ENCODE results near the gene PRRT1B. TPM values are rescaled to one million over a fixed set of nuclear protein-coding genes. Genes with fewer than 3 reads are reported as not detected.

Gene PRRT1B
- total RNA-seq (ENCODE audit: low replicate concordance), result not detected in 2 replicates

GRCh38 chr9:131545003-131545785 lies at the start of gene PRRT1B:
TSS of gene PRRT1B (plus strand) at chr9:131545523. CDS start at chr9:131545616, 93 bp downstream.
- no peak within 1 kb of the TSS for H3K4me3 ChIP-seq (ENCODE audit: low read depth, low read length)
- no peak for DNase-seq (ENCODE audit: low read depth)
- TF ChIP-seq CTCF (IDR thresholded peaks at IDR 0.05; ENCODE audit: insufficient read depth, low read length), result no peak

GRCh38 chr9:131495785-131496184 lies 49.5 kb upstream of the PRRT1B start:
- DNase-seq (ENCODE audit: low read depth), result no peak
- H3K4me3 ChIP-seq (ENCODE audit: low read depth, low read length), result no peak overlapping the region
- no peak for TF ChIP-seq CTCF (IDR thresholded peaks at IDR 0.05; ENCODE audit: insufficient read depth, low read length)

- TF ChIP-seq CTCF (IDR thresholded peaks at IDR 0.05; ENCODE audit: insufficient read depth, low read length), result no peak
- no peak overlapping the region for H3K4me3 ChIP-seq (ENCODE audit: low read depth, low read length)
- DNase-seq (ENCODE audit: low read depth), result no peak
Observed at GRCh38 chr9:131496844-131497405, 48.4 kb upstream of the PRRT1B start.

GRCh38 chr9:131499254-131499767 lies 46.0 kb upstream of the PRRT1B start:
- no peak for DNase-seq (ENCODE audit: low read depth)
- no peak for TF ChIP-seq CTCF (IDR thresholded peaks at IDR 0.05; ENCODE audit: insufficient read depth, low read length)
- H3K4me3 ChIP-seq (ENCODE audit: low read depth, low read length), result no peak overlapping the region

GRCh38 chr9:131500377-131500776 lies 44.9 kb upstream of the PRRT1B start:
- TF ChIP-seq CTCF (IDR thresholded peaks at IDR 0.05; ENCODE audit: insufficient read depth, low read length), result no peak
- H3K4me3 ChIP-seq (ENCODE audit: low read depth, low read length), result no peak overlapping the region
- DNase-seq (ENCODE audit: low read depth), result no peak

GRCh38 chr9:131500939-131501541 lies 44.3 kb upstream of the PRRT1B start:
- no peak for TF ChIP-seq CTCF (IDR thresholded peaks at IDR 0.05; ENCODE audit: insufficient read depth, low read length)
- H3K4me3 ChIP-seq (ENCODE audit: low read depth, low read length), result no peak overlapping the region
- peak; percentile 22 for DNase-seq (ENCODE audit: low read depth)
